Muscle of back (tissue), 13 donors: Measurements from ENCODE around the gene EXOSC2. TPM values are rescaled to one million over a fixed set of nuclear protein-coding genes. Genes with fewer than 3 reads are reported as not detected.

Experiments used
- DNase-seq, 3 donors: peaks; one replicate each; pipeline versions ENCODE4 v3.0.0 to v3.0.0-alpha.2; 2013
- long read RNA-seq, 9 donors: transcript quantifications; one replicate each; lab custom pipeline, GENCODE V29; 2026
- polyA plus RNA-seq, 10 donors: library from polyadenylated mRNA; unstranded; fragments of 120-200 nt; gene quantifications; one replicate each; pipeline ENCODE4 v1.2.1, GENCODE V29; 2013; ENCODE audit not compliant: insufficient read length in 10 of 10

Gene EXOSC2
- 10 to 100 TPM; 19.7 to 31.6 (median 25.1) TPM for polyA plus RNA-seq
- long read RNA-seq, donor 1, partial matches to known transcripts, result 0 of 4 reads
- long read RNA-seq, donor 1, other reads (novel, unspliced or antisense), result 0 of 4 reads
- long read RNA-seq, donor 2, partial matches to known transcripts, result 0 of 1 reads
- long read RNA-seq, donor 2, other reads (novel, unspliced or antisense), result 0 of 1 reads
- long read RNA-seq, donor 3, result 0 reads
- long read RNA-seq, donor 4, partial matches to known transcripts, result 0 of 4 reads
- long read RNA-seq, donor 4, other reads (novel, unspliced or antisense), result 0 of 4 reads
- long read RNA-seq, donor 5, partial matches to known transcripts, result 0 of 5 reads
- long read RNA-seq, donor 5, other reads (novel, unspliced or antisense), result 0 of 5 reads
- long read RNA-seq, donor 6, partial matches to known transcripts, result 0 of 4 reads
- long read RNA-seq, donor 6, other reads (novel, unspliced or antisense), result 0 of 4 reads
- long read RNA-seq, donor 7, partial matches to known transcripts, result 0 of 3 reads
- long read RNA-seq, donor 7, other reads (novel, unspliced or antisense), result 0 of 3 reads
- long read RNA-seq, donor 8, result 0 reads
- long read RNA-seq, donor 9, result 0 reads

GRCh38 chr9:130693426-130694191, at the start of gene EXOSC2:
EXOSC2 (plus strand) TSS chr9:130693780; CDS start chr9:130693792, 12 bp downstream.
- peak; percentile 98 to 99 (median 99) for DNase-seq

- DNase-seq, result no peak
These were observed 42.4 kb upstream of the EXOSC2 start for GRCh38 chr9:130651221-130651620.

GRCh38 chr9:130651752-130652151, 41.8 kb upstream of the EXOSC2 start:
- DNase-seq, result no peak

- DNase-seq, result no peak
These were observed 38.7 kb upstream of the EXOSC2 start for GRCh38 chr9:130654879-130655278.

GRCh38 chr9:130658893-130659698, 34.5 kb upstream of the EXOSC2 start:
- DNase-seq, result no peak

- peak in 1 of 3 donors; percentile 49 for DNase-seq
These were observed 33.8 kb upstream of the EXOSC2 start for GRCh38 chr9:130659699-130660248.

GRCh38 chr9:130660326-130660682, 33.3 kb upstream of the EXOSC2 start:
- DNase-seq, result no peak

GRCh38 chr9:130660683-130661450, 32.7 kb upstream of the EXOSC2 start:
- DNase-seq, result no peak

GRCh38 chr9:130661451-130662098, 32.0 kb upstream of the EXOSC2 start:
- DNase-seq, result no peak

- DNase-seq, result no peak
These were observed 31.2 kb upstream of the EXOSC2 start for GRCh38 chr9:130662099-130662969.

GRCh38 chr9:130662970-130663257, 30.7 kb upstream of the EXOSC2 start:
- DNase-seq, result no peak

GRCh38 chr9:130663258-130663976, 30.2 kb upstream of the EXOSC2 start:
- peak in 1 of 3 donors; percentile 47 for DNase-seq

- peak in 1 of 3 donors; percentile 24 for DNase-seq
These were observed 29.7 kb upstream of the EXOSC2 start for GRCh38 chr9:130663977-130664250.

GRCh38 chr9:130664251-130665028, 29.1 kb upstream of the EXOSC2 start, which contains the start of gene PRDM12:
PRDM12 (plus strand) TSS chr9:130664594; CDS start chr9:130664654, 60 bp downstream.
- peak in 1 of 3 donors; percentile 44 for DNase-seq

- no peak for DNase-seq
These were observed 28.6 kb upstream of the EXOSC2 start for GRCh38 chr9:130665029-130665430.

GRCh38 chr9:130665431-130666392, 27.9 kb upstream of the EXOSC2 start:
- DNase-seq, result peak in 1 of 3 donors; percentile 13
